GM21390 (cell line): Measurements from ENCODE around the gene CEACAM5.

Experiments used
- ATAC-seq: cut with Tn5 transposase; IDR thresholded peaks from one replicate; pipeline ENCODE4 v1.9.1; 2021; ENCODE audit not compliant: unreplicated experiment

CEACAM5 gene

DNA sequence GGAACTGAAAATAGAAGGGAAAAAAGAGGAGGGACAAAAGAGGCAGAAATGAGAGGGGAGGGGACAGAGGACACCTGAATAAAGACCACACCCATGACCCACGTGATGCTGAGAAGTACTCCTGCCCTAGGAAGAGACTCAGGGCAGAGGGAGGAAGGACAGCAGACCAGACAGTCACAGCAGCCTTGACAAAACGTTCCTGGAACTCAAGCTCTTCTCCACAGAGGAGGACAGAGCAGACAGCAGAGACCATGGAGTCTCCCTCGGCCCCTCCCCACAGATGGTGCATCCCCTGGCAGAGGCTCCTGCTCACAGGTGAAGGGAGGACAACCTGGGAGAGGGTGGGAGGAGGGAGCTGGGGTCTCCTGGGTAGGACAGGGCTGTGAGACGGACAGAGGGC lies at the start of gene CEACAM5:
CEACAM5 (plus strand) TSS at position 146 of the 400 bp plus-strand sequence; CDS start at position 252, 106 bp downstream.
- ATAC-seq: no peak

DNA sequence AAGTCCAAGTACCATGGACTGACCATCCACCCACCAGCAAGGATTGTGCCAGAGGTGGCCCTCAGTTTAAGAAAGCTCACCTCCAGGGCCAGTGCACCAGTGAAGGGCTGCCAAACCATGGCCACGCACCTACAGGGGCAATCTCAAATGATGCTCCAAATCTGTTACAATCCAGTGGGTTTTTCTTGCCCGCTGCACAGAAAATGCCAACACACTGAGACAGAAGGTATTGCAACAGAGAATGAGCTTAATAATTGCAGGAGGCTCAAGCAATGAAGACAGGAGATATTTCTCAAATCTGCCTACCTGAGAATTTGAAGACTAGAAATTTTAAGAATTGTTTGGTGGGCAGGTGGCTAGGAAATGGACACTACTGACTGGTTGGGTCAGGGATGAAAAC lies 42.4 kb upstream of the CEACAM5 start:
- no peak for ATAC-seq

DNA sequence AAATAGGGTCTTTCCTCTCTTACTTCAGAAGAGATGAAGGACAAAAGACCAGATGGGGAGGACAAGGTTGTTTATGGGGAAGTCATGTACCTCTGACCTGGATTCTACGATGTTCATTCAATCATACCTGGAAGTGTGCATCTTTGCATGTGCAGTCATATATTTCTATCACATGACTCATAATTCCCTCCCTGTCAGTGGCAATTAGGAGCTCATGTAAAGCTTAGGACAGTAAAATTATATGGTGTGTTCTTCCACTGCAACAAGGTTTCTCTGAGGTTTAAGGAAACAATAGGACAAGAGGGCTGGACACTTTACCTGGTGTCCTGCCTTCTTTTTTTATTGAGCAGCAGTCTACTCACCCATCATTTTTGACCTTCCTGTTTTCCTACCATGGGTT lies 40.1 kb upstream of the CEACAM5 start:
- ATAC-seq: no peak

DNA sequence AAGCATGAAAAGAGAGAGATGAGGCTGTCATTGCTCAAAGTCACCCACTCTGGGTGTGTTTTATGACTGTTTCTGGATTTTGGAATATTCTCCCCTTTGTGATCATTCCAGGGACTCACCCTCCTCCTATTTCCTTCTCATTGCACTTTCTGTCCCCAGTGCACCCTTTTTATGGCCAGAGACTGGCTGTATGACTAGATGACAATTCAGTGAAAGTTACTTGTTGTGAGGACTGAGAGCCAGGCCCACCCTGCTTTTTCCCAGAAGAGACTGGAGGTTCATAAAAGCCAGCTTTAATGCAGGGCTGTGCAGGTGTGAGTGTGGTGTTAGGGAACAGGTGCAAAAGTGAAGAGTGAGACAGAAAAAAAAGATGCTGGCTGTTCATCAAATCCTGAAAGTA lies 37.7 kb upstream of the CEACAM5 start:
- ATAC-seq: no peak

DNA sequence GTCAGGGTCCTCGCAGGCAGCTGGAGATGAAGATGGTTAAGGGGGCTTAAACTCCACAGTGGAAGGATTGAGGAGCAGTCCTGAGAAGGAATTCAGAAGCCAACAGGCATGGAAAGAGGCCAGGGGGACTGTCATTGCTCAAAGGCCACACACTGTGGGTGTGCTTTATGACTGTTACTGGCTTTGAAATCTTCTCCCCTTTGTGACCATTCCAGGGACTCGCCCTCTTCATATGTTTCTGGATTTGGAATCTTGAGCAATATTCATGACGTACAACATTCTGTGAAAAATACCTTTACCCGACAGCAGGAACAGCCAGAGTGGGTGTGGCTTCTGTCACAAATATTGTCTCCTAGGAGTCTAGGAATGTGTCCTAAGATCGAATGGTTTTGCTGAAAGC lies 36.9 kb upstream of the CEACAM5 start:
- ATAC-seq: no peak

DNA sequence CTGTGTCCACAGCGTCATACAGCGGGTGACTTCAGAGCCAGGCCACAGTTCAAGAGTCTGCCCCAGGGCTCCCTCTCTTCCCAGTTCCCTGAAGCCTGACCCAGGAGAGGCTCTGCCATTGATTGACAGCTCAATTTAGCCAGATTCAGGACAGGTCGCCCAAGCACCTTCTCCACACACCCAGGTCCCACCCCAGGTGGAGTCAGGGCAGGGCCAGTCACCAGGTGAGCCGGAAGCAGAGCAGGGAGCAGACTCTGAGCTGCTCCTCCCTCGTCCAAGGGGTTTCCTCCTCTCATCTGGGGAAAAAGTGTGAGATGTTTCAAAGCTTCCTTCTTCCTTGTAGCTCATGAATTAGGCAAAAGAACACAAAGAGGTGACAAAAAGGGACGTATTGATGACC lies 26.0 kb upstream of the CEACAM5 start:
- no peak for ATAC-seq

DNA sequence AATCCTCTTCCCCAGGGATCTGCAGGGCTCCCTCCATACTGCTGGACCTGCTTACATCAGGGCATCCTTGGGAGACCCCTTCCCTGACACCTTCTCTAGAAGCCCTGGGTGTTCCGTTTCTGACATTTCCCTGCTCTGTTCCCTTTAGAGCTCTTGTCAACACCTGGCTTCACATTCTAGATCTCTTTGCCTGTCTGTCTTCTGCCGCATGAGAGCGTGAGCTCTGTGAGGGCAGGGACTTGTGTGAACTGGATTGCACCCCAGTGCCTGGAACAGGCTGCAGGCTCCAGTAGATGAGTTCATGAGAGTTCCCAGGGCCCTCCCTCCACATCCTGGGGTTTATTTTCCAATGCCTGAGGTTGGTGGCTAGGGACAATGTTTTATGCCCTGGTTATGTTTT lies 21.0 kb upstream of the CEACAM5 start:
- ATAC-seq: no peak

DNA sequence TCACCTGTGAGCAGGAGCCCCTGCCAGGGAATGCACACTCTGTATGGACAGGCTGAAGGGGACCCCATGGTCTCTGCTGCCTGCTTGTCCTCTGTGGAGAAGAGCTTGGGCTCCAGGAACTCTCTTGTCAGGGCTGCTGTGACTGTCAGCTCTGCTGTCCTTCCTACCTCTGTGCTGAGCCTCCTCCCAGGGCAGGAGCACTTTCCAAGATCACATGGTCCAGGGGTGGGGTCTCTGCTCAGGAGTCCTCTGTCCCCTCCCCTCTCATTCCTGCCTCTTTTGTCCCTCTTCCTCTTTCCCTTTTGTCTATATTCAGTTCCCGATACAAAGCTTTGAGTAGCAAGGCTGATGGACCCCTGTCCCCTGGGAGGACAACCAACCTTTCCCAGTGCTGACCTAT lies 20.3 kb upstream of the CEACAM5 start, which contains the start of gene CEACAM7:
CEACAM7 (minus strand) TSS at position 173 of the 400 bp plus-strand sequence; CDS start at position 68, 105 bp downstream.
- no peak for ATAC-seq

DNA sequence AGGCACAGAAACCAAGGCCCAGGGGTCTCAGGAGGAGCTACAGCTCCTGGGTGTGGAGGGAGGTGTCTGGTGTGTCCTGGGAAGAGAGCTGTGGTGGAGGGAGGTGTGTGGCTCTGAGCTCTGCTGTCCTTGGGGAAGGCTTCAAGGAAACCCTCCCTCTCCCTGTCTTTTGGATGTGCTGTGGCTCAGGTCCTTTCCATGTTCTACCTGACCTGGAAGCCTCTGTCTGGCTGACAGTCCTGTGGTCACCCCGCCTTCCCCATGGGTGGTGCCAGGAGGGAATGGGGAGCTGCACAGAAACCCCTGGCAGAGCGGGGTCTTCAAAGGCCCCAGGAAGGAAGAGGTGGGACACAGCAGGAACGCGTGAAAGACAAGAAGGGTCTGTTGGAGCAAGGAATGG lies 19.7 kb upstream of the CEACAM5 start:
- ATAC-seq: no peak

DNA sequence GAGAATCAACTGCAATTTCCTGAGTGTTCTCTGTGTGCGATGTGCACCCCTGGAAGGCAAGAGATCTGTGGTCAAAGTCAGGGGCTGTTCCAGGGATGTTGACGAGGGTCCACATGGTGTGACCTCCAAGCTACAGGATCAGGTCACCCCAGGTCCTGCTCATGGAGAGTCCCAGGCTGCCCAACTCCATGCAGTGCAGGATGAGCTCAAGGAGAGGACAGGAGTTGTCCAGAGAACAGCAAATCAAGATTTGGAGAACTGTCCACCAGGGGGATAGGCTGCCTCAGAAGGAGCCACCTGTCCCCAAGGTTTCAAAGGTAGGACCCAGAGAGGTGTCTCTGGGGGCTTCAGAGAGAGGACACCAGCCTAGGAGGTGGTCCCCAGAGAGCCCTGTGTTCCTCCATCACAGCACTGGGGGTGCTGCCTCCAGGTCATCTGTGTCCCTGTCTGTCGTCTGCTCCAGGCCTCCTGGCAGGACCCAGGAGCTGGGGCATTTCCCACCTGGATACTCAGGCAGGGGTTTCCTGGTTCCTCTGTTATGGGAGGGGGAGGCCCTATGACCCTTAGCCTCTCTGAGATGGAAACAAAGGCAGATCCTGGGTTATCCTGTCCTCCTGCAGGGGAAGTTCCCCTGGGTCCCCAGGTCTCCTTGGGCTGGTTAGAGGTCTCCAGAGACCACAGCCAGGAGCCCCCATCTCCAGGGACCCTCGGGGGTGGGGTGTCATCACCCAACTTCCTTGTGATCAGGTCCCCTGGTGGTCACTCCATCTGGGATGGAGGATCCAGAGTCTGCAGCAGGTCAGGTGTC lies 18.2 kb upstream of the CEACAM5 start:
- no peak for ATAC-seq

DNA sequence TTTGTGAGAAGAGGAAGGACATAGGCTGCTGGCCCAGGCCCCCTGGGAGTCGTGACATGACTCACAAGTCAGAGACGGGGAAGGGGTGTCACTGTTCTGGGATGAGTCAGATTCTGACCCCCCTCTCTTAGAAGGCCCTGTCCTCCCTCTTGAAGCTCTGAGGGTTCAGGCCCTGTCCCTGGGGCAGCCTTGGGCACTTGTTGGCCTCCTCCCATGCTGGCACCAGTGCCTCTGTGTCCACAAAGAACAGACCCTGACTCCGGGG lies 17.7 kb upstream of the CEACAM5 start:
- no peak for ATAC-seq

DNA sequence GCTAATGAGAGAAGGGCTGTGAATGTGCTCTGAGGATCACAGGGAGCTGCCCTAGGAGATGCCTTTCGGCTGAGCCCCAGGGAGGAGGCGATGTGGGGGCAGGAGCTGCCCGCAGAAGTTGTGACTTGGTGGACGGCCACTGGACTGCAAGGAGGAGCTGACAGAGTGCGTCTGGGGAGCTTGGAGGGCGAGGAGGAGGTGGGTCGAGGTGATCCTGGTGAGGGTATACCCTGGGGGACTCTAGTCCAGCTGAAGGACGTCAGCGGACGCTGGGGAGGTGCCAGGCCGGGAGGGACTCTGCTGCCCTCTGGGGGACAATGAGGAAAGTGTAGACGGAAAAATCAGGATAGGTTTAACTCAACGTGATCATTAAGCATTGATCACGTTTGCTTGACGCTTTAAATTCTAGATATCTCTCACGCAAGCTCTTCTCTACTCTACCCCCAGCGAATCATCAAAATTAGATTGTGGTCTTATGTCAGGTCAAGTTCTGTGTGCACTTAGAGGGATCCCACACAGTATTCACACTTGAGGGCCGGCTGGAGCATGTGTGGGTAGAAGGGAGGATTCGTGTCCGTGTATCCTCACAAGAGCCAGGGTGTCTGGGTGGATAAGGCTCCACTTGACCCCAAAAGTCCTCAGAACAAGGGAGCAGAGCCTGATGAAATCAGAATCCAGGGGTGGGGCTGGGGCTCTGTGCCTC lies 17.0 kb upstream of the CEACAM5 start:
- no peak for ATAC-seq

DNA sequence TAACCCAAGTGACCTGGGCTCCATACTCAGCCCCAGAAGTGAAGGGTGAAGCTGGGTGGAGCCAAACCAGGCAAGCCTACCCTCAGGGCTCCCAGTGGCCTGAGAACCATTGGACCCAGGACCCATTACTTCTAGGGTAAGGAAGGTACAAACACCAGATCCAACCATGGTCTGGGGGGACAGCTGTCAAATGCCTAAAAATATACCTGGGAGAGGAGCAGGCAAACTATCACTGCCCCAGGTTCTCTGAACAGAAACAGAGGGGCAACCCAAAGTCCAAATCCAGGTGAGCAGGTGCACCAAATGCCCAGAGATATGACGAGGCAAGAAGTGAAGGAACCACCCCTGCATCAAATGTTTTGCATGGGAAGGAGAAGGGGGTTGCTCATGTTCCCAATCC lies 14.2 kb upstream of the CEACAM5 start:
- no peak for ATAC-seq

DNA sequence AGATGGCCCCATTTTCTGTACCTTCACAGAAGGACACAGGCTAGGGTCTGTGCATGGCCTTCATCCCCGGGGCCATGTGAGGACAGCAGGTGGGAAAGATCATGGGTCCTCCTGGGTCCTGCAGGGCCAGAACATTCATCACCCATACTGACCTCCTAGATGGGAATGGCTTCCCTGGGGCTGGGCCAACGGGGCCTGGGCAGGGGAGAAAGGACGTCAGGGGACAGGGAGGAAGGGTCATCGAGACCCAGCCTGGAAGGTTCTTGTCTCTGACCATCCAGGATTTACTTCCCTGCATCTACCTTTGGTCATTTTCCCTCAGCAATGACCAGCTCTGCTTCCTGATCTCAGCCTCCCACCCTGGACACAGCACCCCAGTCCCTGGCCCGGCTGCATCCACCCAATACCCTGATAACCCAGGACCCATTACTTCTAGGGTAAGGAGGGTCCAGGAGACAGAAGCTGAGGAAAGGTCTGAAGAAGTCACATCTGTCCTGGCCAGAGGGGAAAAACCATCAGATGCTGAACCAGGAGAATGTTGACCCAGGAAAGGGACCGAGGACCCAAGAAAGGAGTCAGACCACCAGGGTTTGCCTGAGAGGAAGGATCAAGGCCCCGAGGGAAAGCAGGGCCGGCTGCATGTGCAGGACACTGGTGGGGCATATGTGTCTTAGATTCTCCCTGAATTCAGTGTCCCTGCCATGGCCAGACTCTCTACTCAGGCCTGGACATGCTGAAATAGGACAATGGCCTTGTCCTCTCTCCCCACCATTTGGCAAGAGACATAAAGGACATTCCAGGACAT lies 13.4 kb upstream of the CEACAM5 start:
- no peak for ATAC-seq

DNA sequence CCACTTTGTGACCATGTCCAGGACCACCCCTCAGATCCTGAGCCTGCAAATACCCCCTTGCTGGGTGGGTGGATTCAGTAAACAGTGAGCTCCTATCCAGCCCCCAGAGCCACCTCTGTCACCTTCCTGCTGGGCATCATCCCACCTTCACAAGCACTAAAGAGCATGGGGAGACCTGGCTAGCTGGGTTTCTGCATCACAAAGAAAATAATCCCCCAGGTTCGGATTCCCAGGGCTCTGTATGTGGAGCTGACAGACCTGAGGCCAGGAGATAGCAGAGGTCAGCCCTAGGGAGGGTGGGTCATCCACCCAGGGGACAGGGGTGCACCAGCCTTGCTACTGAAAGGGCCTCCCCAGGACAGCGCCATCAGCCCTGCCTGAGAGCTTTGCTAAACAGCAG lies 12.7 kb upstream of the CEACAM5 start:
- no peak for ATAC-seq

DNA sequence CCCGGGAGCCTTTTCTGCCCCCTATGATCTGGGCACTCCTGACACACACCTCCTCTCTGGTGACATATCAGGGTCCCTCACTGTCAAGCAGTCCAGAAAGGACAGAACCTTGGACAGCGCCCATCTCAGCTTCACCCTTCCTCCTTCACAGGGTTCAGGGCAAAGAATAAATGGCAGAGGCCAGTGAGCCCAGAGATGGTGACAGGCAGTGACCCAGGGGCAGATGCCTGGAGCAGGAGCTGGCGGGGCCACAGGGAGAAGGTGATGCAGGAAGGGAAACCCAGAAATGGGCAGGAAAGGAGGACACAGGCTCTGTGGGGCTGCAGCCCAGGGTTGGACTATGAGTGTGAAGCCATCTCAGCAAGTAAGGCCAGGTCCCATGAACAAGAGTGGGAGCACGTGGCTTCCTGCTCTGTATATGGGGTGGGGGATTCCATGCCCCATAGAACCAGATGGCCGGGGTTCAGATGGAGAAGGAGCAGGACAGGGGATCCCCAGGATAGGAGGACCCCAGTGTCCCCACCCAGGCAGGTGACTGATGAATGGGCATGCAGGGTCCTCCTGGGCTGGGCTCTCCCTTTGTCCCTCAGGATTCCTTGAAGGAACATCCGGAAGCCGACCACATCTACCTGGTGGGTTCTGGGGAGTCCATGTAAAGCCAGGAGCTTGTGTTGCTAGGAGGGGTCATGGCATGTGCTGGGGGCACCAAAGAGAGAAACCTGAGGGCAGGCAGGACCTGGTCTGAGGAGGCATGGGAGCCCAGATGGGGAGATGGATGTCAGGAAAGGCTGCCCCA lies 11.8 kb upstream of the CEACAM5 start:
- no peak for ATAC-seq

DNA sequence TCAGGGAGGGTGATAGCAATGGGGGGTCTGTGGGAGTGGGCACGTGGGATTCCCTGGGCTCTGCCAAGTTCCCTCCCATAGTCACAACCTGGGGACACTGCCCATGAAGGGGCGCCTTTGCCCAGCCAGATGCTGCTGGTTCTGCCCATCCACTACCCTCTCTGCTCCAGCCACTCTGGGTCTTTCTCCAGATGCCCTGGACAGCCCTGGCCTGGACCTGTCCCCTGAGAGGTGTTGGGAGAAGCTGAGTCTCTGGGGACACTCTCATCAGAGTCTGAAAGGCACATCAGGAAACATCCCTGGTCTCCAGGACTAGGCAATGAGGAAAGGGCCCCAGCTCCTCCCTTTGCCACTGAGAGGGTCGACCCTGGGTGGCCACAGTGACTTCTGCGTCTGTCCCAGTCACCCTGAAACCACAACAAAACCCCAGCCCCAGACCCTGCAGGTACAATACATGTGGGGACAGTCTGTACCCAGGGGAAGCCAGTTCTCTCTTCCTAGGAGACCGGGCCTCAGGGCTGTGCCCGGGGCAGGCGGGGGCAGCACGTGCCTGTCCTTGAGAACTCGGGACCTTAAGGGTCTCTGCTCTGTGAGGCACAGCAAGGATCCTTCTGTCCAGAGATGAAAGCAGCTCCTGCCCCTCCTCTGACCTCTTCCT lies 11.1 kb upstream of the CEACAM5 start:
- no peak for ATAC-seq

DNA sequence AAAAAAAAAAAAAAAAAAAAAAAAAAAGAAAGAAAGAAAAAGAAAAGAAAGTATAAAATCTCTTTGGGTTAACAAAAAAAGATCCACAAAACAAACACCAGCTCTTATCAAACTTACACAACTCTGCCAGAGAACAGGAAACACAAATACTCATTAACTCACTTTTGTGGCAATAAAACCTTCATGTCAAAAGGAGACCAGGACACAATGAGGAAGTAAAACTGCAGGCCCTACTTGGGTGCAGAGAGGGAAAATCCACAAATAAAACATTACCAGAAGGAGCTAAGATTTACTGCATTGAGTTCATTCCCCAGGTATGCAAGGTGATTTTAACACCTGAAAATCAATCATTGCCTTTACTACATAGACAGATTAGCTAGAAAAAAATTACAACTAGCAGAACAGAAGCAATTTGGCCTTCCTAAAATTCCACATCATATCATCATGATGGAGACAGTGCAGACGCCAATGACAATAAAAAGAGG lies 9.6 kb upstream of the CEACAM5 start:
- no peak for ATAC-seq

DNA sequence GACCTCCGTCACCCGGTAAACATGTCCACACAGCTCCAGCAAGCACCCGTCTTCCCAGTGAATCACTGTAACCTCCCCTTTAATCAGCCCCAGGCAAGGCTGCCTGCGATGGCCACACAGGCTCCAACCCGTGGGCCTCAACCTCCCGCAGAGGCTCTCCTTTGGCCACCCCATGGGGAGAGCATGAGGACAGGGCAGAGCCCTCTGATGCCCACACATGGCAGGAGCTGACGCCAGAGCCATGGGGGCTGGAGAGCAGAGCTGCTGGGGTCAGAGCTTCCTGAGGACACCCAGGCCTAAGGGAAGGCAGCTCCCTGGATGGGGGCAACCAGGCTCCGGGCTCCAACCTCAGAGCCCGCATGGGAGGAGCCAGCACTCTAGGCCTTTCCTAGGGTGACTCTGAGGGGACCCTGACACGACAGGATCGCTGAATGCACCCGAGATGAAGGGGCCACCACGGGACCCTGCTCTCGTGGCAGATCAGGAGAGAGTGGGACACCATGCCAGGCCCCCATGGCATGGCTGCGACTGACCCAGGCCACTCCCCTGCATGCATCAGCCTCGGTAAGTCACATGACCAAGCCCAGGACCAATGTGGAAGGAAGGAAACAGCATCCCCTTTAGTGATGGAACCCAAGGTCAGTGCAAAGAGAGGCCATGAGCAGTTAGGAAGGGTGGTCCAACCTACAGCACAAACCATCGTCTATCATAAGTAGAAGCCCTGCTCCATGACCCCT lies 9.0 kb upstream of the CEACAM5 start:
- no peak for ATAC-seq

DNA sequence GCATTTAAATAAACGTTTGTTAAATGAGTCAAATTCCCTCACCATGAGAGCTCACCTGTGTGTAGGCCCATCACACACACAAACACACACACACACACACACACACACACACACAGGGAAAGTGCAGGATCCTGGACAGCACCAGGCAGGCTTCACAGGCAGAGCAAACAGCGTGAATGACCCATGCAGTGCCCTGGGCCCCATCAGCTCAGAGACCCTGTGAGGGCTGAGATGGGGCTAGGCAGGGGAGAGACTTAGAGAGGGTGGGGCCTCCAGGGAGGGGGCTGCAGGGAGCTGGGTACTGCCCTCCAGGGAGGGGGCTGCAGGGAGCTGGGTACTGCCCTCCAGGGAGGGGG lies 8.5 kb upstream of the CEACAM5 start:
- ATAC-seq: no peak
